Measurements from ENCODE around the gene CKAP2. TPM values are rescaled to one million over a fixed set of nuclear protein-coding genes. Genes with fewer than 3 reads are reported as not detected.
"Not testable (repeated sequence)": the region's sequence is repeated elsewhere in the genome, so short reads cannot be mapped to it uniquely, and the experiment has no call there.

The CKAP2 gene
- polyA plus RNA-seq, 1 experiment = 18.2 TPM

- H3K9me3 ChIP-seq (ENCODE audit: control insufficient read depth, insufficient read depth, low read length); DNase-seq (ENCODE audit: low read depth, low spot score); CTCF ChIA-PET; H3K27me3 ChIP-seq (ENCODE audit: control insufficient read depth, insufficient read depth, low read length); H3K27ac ChIP-seq (ENCODE audit: low read depth, low read length); POLR2A ChIA-PET; H3K4me3 ChIP-seq (ENCODE audit: low read depth, low read length): not testable (repeated sequence)
Observed at GRCh38 chr13:52509532-52509931, 54.3 kb downstream of the CKAP2 start.

GRCh38 chr13:52510221-52510797 lies 55.0 kb downstream of the CKAP2 start:
- H3K27ac ChIP-seq (ENCODE audit: low read depth, low read length); H3K27me3 ChIP-seq (ENCODE audit: control insufficient read depth, insufficient read depth, low read length); DNase-seq (ENCODE audit: low read depth, low spot score); H3K9me3 ChIP-seq (ENCODE audit: control insufficient read depth, insufficient read depth, low read length); POLR2A ChIA-PET; H3K4me3 ChIP-seq (ENCODE audit: low read depth, low read length); CTCF ChIA-PET: not testable (repeated sequence)

- H3K9me3 ChIP-seq (ENCODE audit: control insufficient read depth, insufficient read depth, low read length); CTCF ChIA-PET; DNase-seq (ENCODE audit: low read depth, low spot score); POLR2A ChIA-PET; H3K4me3 ChIP-seq (ENCODE audit: low read depth, low read length); H3K27me3 ChIP-seq (ENCODE audit: control insufficient read depth, insufficient read depth, low read length); H3K27ac ChIP-seq (ENCODE audit: low read depth, low read length): not testable (repeated sequence)
Observed at GRCh38 chr13:52511598-52511997, 56.3 kb downstream of the CKAP2 start.

GRCh38 chr13:52513957-52514596 lies 58.8 kb downstream of the CKAP2 start:
- H3K4me3 ChIP-seq (ENCODE audit: low read depth, low read length); H3K9me3 ChIP-seq (ENCODE audit: control insufficient read depth, insufficient read depth, low read length); H3K27ac ChIP-seq (ENCODE audit: low read depth, low read length); CTCF ChIA-PET; POLR2A ChIA-PET; H3K27me3 ChIP-seq (ENCODE audit: control insufficient read depth, insufficient read depth, low read length); DNase-seq (ENCODE audit: low read depth, low spot score): not testable (repeated sequence)

- H3K4me3 ChIP-seq (ENCODE audit: low read depth, low read length); POLR2A ChIA-PET; H3K27ac ChIP-seq (ENCODE audit: low read depth, low read length); H3K27me3 ChIP-seq (ENCODE audit: control insufficient read depth, insufficient read depth, low read length); H3K9me3 ChIP-seq (ENCODE audit: control insufficient read depth, insufficient read depth, low read length); DNase-seq (ENCODE audit: low read depth, low spot score); CTCF ChIA-PET: not testable (repeated sequence)
Observed at GRCh38 chr13:52523323-52523722, 68.0 kb downstream of the CKAP2 start.

Other genes with a start within 250 kb of the CKAP2 start
- 7.9 and 8.3 TPM in 2 replicates for gene THSD1, start 49.3 kb upstream of the CKAP2 start, polyA plus RNA-seq (2011; rRNA removed)
- gene VPS36, start 4.8 kb upstream of the CKAP2 start, polyA plus RNA-seq (2011; rRNA removed) = 20.5 and 24.2 TPM in 2 replicates
- gene HNRNPA1L2, start 187.0 kb downstream of the CKAP2 start, polyA plus RNA-seq (2011; rRNA removed) = 9.7 and 11.6 TPM in 2 replicates
- gene SUGT1, start 197.4 kb downstream of the CKAP2 start, polyA plus RNA-seq (2011; rRNA removed) = 44.9 and 64.8 TPM in 2 replicates

Data from AG04450 (cell line).